GM19452 (cell line): Measurements from ENCODE around the gene ATXN7L3.
"Not testable (repeated sequence)": the region's sequence is repeated elsewhere in the genome, so short reads cannot be mapped to it uniquely, and the experiment has no call there.

Experiments
- ATAC-seq: cut with Tn5 transposase; IDR thresholded peaks from one replicate; pipeline ENCODE4 v1.9.1; 2021; ENCODE audit not compliant: unreplicated experiment

The ATXN7L3 gene, protein sequence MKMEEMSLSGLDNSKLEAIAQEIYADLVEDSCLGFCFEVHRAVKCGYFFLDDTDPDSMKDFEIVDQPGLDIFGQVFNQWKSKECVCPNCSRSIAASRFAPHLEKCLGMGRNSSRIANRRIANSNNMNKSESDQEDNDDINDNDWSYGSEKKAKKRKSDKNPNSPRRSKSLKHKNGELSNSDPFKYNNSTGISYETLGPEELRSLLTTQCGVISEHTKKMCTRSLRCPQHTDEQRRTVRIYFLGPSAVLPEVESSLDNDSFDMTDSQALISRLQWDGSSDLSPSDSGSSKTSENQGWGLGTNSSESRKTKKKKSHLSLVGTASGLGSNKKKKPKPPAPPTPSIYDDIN

DNA sequence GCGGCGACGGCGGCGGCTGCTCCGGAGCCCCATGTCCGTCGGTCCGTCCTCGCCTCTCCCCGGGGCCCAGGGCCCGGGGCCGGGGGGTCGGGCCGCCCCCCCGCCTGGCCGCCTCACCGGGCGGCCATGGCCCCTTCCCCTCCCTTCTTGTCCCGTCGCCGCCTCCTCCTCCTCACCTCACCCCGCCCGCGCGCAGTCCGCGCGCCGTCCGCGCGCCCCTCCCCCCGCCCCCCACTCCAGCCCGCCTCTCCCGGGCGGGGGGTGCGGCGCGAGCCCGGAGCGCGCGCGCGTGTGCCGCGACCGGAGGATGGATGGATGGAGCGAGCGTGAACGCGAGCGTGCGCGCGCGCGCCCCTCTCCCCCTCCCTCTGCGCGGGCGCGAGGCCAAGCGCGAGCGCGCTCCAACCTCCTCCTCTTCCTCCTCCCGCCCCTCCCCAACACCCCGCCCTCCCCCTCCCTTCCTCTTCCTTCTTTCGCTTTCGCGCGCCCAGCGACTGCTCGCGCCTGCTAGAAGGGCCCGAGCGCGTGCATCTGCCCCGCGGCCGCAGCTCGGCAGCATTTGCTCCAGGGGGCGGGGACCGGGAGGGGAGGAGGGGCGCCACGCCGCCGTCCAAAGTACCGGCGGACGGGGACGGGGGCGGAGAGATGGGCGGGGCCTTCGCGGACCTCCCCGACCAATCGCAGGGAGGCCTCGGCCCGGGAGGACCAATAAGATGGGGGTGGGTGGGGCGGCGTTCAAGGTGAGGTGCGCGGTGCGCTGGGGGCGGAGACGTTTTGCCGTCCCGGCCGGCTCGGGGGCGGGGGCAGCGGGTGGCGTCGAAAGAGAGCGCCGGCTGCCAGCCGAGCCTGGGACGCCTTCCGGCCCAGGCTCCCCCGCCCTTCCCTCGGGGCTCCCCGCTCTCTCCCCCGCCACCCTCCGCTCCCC, at the start of gene ATXN7L3:
ATXN7L3 (minus strand) TSS at position 332 of the 925 bp plus-strand sequence. CDS start 1,814 bp downstream, outside the sequence.
- peak; percentile 62 for ATAC-seq

DNA sequence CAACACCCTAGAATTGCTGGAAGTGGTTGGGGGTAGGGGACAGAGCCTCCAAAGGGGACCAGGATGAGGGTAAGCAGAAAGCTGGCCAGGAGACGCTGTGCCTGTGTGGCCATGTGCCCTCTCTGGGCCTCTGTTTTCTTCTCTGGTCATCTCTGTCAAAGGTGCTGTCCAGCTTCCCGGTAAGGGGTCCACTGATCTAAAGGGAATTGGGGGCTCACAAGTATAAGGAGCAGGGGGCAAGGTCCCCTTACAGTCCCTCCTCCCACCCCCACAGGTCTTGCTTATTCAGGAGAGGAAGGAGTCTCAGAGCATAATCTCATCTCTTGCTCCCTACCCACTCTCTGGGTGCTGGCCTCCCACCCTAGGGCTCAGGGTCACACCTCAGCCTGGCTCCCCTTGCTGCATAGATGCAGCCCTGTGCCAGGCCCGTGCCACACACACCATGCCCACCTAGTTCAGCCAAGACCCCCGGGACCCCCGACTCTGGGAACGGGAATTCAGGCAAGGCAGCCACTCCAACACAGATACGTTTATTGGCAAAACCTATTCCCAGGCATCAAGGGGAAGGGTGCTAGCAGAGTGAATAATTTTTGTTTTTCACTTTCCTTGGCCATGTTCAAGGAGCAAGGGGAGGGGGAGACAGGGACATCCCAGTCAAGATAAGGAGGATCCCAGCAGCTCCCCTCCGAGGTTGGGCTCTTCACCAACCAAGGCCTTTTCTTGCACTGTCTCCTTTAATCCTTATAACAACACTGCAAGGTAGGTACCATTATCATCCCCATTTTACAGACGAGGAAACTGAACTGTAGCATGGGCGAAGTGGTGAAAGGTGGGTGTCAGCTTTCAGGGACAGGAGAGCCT, 48.4 kb upstream of the ATXN7L3 start:
- no peak for ATAC-seq

DNA sequence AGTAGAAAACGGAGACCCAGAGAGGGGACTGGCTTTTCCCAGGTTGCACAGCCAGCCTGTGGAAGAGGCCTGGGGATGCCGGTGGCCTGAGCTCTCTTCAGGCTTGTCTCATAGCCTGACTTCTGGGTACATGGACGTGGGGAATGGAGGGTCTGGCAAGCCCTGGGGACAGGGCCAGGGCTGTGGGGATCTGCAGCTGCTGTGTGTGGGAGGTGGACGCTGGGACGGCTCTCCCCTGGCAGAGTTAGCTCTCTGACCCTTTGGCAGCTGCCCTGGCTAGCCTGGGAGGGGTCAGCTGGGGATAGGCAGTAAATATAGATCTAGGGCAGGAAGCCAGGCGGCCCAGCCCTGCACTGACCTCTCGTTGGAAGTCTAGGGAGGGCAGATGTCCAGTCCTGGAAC, 47.8 kb upstream of the ATXN7L3 start:
- ATAC-seq, result no peak

DNA sequence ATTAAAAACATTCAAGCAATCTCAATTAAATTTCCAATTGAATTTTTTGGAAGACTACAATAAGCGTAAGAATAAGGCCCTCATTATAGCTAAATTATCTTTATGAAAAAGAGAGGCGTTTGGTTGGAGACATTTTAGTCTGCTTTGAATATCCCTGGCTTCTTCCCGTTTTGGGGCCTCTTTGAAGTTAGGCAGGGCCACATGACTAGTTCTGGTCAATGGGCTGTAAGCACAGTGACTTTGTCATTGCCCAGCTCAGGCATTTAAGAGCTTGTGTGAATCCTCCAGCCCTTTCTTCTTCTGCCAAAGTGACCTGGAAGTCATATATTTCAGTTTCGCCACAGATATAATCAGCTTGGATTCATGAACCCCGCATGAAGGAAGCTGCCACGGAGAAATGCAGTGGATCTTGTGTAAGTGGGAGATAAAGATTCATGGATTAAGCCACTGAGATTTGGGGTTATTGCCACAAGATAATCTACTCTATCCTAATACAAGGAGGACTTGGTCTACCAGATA, 41.5 kb upstream of the ATXN7L3 start:
- no peak for ATAC-seq

DNA sequence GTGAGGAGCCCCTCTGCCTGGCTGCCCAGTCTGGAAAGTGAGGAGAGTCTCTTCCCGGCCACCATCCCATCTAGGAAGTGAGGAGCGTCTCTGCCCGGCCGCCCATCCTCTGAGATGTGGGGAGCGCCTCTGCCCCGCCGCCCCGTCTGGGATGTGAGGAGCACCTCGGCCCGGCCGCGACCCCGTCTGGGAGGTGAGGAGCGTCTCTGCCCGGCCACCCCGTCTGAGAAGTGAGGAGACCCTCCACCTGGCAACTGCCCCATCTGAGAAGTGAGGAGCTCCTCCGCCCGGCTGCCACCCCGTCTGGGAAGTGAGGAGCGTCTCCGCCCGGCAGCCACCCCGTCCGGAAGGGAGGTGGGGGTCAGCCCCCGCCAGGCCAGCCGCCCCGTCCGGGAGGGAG, 38.2 kb upstream of the ATXN7L3 start:
- not testable (repeated sequence) for ATAC-seq

DNA sequence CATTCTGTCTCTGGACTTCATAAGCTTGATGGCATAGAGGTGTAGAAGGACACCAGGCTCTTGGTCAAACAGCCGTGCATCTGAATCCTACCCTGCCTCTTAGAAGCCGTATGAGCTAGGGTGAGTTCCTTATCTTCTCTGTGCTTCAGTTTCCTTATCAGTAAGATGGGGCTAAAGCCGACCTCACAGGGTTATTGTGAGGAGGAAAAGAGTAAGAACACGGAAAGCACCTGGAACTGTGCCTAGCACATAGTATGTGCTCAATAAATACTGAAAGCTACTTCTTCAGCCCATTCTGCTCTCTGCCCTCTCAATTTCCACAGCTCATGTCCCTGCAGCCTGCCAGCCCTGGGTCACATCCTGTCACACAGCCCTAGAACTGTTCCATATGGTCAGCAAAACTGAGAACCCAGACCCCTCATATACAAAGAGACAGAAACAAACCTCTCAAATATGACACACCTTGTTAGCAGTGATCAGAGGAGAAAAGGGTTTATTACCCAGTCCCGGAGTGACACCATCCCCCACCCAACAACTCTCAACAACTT, 36.8 kb upstream of the ATXN7L3 start:
- ATAC-seq, result no peak

DNA sequence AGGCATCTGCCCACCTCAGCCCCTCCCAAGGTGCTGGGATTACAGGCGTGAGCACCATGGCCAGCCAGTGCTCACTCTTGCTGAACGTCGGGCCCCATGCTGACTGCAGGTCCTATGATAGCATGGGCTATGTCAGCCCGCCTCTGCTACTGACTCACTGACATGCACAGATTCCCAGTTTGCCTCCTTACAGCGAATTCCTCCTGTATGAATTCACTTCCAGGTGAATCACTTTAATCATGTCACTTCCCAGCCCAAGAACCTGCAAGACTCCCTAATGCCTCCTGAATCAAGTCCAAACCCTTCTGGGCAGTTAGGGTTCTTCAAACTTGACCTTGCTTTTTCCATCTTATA, 35.9 kb upstream of the ATXN7L3 start:
- no peak for ATAC-seq

DNA sequence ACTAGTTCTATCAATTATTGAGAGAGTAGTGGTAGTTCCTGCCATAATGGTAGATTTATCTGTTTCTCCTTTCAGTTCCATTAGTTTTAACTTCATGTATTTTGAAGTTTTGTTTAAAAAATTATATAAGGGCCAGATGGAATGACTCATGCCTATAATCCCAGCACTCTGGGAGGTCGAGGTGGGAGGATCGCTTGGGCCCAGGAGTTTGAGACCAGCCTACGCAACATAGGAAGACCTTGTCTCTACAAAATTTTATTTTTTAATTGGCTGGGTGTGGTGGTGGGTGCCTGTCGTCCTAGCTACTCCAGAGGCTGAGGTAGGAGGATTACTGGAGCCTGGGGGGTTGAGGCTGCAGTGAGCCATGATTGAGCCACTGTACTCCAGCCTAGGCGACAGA, 33.9 kb upstream of the ATXN7L3 start:
- no peak for ATAC-seq

DNA sequence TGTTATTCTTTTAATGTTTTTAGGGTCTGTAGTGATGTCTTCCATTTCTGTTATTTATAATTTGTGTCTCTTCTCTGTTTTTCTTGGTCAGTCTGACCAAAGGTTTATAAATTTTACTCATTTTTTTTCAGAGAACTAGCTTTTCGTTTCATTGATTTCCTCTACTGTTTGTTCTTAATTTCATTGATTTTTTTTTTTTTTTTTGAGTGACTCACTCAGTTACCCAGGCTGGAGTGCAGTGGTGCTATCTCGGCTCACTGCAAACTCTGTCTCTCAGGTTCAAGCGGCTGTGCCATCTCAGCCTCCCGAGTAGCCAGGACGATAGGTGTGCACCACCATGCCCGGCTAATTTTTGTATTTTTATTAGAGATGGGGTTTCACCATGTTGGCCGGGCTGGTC, 32.4 kb upstream of the ATXN7L3 start:
- no peak for ATAC-seq

DNA sequence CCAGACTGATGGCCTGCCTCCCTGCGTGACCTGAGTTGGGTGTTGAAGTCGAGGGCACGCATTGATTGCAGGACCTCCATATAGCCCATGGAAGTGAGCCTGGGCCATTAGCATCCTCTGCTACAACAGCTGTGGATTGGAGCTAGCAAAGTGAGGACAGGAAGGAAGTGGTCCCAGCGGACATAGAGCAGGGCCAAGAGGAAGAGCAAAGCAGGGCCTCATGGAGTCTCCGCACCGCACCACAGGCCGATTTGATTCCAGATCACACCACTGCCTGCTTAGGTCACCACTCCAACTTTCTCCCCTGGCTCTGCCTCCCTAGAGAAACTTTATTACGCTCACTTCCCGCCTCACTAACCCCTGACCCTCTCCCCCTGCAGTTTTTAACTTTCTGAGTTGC, 30.5 kb upstream of the ATXN7L3 start:
- ATAC-seq, result no peak

DNA sequence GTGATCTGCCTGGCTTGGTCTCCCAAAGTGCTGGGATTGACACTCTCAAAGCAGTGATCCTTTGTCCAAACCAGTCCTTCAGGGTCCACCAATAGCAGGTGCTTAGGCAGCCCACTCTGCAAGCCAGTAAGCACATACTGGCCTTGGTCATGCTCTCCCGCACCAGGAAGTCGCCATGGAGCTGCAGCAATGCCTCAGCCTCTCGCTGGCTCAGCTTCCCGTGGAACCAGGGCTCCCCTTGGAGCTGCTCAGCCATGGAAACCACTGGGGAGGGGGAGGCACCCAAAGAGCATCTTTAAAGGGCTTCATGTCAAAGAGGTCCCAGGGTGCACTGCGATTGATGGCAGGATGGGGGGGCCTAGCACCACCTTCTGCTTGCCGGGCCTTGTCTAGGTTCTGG, 29.4 kb upstream of the ATXN7L3 start:
- no peak for ATAC-seq

DNA sequence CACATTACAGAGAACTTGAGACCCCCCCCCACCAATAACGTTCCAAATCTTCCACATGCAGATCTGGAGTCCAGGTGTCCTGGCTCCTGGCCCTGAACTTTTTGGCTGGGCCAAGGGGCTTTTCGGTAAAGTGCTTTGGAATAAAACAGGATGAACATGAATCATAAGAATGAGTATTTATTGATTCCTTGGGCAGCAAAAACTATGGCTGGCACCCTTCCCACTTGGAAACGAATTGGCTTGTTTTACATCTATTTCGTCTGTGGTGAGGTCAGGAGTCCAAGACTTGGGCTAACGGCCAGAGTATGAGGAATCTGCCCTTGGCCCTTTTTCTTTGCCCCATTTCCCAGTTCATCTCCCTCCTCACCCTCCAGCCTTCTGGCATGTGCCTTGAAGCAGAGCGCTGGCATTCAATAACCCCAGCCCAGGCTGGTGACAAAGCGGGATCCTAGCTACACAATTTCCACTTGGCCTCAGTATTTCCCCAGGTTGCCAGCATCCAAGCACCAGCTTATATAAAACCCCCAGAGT, 23.9 kb upstream of the ATXN7L3 start:
- no peak for ATAC-seq

DNA sequence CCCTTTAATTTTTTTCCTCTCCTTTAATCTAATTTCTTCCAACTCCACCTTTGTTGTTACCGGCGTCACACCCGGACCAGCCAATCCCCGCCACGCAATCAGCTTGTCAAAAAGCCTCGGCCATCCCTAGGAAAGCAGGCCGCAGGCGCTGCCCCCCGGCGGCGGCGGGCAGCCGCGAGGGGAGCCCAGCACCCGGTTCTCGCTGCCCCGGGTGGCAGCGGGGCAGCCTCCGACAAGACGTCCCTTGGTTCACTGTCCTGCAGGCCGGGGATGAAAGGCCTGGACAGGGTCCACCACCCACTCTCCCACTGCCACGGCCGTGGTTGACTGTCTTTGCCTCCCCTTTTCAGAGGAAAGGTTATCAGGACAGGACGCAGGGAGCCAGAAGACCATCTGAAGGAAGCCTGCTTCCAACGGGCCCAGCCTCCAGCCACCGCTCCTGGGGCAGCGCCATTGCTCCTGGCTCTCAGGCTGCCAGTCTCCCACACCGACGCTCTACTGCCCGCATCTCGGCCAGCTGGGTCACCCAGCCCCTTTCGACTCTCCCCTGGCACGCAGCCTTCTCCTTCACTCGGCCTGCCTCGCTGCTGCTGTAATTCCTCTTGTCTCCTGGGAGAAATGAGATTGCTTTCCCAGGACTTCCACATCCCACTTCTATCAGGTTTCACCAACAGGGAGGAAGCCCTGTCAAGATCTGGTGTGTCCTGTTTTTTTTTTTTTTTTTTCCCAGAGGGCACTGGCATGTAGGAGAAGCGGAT, 22.6 kb upstream of the ATXN7L3 start:
- no peak for ATAC-seq

DNA sequence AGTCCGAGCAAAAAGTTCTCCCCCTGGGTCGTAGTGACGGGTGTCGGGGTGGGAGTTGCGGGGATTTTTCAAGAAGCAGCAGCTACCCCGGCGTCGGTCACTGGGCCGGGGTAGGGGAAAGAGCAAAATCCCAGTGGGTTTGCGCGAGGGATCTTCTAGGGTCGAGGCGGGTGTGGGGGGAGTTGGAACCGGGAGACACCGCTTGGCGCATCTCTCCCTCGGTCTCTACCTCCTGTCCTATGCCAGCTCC, 22.1 kb upstream of the ATXN7L3 start:
- no peak for ATAC-seq

DNA sequence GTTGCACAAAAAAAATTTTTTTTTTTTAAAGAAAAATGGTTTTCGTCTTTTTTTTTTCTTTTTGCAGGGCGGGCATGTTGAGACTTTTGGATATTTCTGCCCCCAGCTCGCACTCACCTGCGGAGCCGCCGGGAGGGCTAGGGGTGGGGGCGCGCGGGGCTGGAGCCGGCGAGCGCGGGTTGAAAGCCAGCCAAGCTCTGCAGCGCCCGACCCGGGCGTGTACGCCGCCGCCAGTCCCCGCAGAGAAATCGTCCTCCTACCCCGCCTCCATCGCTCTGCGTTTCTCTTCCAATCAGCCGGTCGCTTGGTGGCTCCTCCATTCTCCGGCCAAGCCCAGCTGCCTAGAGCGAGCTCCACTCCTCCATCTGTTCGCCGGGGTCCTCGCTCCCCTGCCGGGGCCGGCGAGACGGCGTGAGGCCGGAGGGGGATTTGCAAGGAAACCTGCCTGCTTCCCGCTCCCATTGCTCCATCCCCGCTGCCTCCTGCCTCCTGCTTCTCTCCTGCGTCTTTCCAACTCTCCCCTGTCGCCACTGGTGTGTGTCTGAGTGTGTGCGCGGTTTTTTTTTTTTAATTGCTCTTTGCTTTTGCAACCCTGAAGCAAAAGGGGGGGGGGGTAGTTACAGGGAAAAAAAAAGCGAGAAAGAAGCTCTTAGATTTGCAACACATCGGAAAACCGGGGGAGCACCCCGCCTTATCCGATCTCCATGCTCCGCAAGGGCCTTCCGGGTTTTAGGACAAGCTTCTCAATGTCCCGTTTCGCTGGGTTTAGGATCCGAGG, 21.6 kb upstream of the ATXN7L3 start:
- ATAC-seq, result no peak

DNA sequence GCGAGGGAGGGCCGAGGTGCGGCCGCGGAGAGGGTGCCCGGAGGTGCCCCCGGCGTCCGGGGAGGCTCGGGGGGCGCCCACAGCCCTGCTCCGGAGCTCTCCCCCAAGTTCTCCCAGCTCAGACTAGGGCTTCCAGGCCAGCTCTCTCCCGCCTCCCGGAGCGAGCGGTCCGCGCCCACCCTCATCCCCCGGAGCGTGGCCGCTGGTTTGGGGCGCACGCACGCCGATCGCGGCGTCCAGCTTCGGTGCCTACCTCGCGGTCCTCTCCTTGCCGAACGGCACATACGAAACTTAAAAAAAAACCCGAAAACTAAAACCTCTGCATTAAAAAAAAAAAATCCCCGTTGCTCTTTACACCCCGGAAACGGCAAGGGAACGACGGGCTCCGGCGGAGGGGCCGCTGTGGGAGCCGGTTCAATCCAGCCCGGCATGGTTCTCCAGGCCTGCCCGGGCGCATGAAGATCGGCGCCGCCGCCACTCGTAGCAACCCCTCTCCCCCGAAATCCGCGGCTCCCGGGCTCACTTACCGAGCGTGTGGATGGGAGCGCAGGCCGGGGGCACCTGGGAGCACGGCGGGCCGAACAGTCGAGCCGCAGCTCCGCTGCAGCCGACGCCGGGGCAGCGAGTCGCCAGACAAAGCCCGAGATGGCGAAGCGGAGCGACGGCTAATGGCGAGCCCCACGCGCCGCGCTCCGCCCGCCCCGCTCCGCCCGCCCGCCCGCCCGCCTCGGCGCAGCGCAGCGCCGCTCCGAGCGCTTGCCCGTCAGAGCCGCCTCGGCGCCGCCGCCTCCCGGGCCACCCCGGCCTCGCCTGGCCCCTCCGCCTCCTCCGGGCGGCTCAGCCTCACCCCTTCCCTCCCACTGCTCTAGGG, 20.8 kb upstream of the ATXN7L3 start:
- ATAC-seq, result no peak

DNA sequence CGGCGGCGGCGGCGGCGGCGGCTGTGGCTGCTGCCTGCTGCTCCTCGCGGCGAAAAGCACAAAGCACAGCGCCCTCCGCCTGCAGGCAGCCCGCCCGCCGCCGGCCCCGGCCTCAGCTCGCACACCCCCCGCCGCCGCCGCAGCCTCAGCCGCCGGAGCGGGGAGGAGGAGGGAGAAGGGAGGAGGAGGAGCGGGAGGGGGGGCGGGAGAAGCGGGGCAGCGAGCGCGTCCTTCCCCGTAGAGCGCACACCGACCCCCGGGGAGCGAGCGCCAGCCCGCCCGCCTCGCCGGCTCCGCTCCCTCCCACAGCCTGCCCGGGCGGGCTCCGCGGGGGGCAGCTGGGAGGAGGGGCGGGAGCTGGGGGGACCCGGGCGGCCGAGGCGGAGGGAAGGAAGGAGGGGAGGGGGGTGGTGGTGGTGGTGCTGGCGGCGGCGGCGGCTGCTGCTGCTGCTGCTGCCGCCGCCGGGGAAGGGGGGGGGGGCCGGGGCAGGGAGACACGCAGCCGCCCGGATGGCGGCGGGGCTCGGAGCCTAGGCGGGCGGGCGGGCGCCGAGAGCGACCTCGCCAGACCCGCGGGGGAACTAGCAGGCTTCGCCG, 20.0 kb upstream of the ATXN7L3 start, which contains the start of gene UBTF:
UBTF (minus strand) TSS at position 60 of the 597 bp plus-strand sequence. CDS start 1,446 bp downstream, outside the sequence.
- ATAC-seq, result peak; percentile 10

DNA sequence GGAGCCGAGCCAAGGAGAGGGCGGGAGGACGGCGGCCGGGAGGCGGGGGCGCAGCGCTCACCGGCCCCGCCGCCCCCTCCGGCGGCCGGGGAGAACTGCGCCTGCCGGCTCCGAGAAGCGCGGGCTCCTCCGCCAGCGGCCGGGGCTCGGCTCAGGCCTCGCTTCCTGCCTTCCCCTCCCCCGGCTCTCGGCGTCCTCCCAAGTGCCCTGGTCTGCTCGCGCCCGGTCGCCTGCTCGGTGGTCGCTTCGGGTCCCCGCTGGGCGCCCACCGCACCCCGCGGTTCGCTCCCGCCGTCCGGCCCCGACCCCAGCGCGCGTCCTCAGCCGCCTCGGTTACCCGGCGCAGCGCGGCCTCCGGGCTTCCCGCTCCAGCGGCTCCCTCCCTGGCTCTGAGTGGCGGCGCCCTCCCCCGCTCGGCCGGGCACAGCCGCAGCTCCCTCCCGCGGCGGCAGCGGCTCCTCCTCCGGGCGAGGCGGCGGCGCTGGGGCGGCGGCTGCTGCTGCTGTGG, 19.5 kb upstream of the ATXN7L3 start:
- peak; percentile 47 for ATAC-seq
